Endothelial cell (in vitro differentiated cells): ENCODE measurements around the gene DTX2. TPM values are rescaled to one million over a fixed set of nuclear protein-coding genes. Genes with fewer than 3 reads are reported as not detected.
"Not testable (repeated sequence)": the region's sequence is repeated elsewhere in the genome, so short reads cannot be mapped to it uniquely, and the experiment has no call there.

ENCODE experiments used
- DNase-seq: peaks from one replicate; pipeline ENCODE4 v3.0.0; 2021; ENCODE audit warnings: low spot score
- H3K27ac Mint-ChIP-seq: one replicate; pipeline ENCODE4 v1.8.0; 2021; ENCODE audit warnings: mixed read lengths, inconsistent platforms; ENCODE audit not compliant: unreplicated experiment
- H3K27me3 Mint-ChIP-seq: one replicate; pipeline ENCODE4 v1.8.0; 2021; ENCODE audit warnings: mild to moderate bottlenecking, moderate library complexity, mixed read lengths, inconsistent platforms; ENCODE audit not compliant: unreplicated experiment
- H3K36me3 Mint-ChIP-seq: one replicate; pipeline ENCODE4 v1.8.0; 2021; ENCODE audit warnings: mild to moderate bottlenecking, low read depth, mixed read lengths, inconsistent platforms; ENCODE audit not compliant: unreplicated experiment
- H3K4me1 Mint-ChIP-seq: one replicate; pipeline ENCODE4 v1.8.0; 2021; ENCODE audit warnings: mild to moderate bottlenecking, mixed read lengths, inconsistent platforms; ENCODE audit not compliant: unreplicated experiment
- H3K4me3 Mint-ChIP-seq: one replicate; pipeline ENCODE4 v1.8.0; 2021; ENCODE audit warnings: mild to moderate bottlenecking, mixed read lengths, inconsistent platforms; ENCODE audit not compliant: unreplicated experiment
- H3K9me3 Mint-ChIP-seq: one replicate; pipeline ENCODE4 v1.8.0; 2021; ENCODE audit warnings: mixed read lengths, inconsistent platforms; ENCODE audit not compliant: unreplicated experiment
- CTCF ChIP-seq: fragments of 200-600 bp; sonication (generic); IDR thresholded peaks from one replicate; pipeline ENCODE4 v1.5.0; 2021; ENCODE audit warnings: antibody characterized with exemption; ENCODE audit not compliant: unreplicated experiment
- total RNA-seq: library from RNA; stranded (reverse); fragmentation: NEBNext Ultra II Directional; extraction: Animal tissue kit (Norgen Biotek cat#: 25700); gene quantifications from one replicate; pipeline ENCODE4 v1.2.1, GENCODE V29; 2021; ENCODE audit not compliant: unreplicated experiment

Gene DTX2
- total RNA-seq, 1 donor from 2014 or later, result 35.4 TPM

DNA sequence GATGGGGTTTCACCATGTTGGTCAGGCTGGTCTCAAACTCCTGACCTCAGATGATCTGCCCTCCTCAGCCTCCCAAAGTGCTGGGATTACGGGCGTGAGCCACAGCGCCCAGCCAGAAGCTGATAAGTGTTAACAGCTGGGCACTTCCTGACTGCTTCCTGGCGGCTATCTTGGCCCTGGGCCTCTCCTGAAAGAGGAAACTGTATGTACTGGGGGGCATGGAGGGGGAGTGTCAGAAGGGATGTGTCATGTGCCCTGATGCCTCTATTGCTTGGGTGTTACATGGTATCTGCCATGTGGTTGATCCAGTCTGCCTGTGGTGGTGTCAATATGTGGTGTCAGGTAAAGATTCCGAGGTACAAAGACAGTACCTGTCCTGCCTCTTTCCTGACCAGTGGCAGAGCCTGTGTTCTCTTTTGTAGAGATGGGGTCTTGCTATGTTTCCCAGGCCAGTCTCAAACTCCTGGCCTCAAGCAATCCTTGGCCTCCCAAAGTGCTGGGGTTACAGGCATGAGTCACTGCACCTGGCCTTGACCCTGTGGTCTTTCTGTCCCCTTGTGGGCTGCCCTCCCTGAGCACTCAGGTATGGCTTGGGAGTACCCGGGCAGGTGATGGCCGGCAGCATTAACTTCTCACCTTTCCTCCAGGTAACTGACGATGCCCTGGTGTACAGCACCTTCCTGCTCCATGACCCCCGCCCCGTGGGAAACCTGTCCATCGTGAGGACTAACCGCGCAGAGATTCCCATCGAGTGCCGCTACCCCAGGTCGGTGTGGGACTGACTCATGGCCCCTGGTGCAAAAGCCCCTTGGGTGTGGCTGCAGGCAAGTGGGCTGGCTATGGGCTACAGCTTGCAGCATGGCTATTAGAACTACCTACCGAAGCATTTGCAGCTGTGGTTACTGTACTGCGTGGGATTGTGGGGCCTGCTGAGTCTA lies 32.4 kb upstream of the DTX2 start:
- Mint-ChIP-seq H3K36me3 (no peaks in the 10 kb centered on the region), H3K27me3 (no peaks in the 10 kb centered on the region), H3K4me3 (peak overlapping the region; percentile 34), H3K4me1 (peaks cover 10% of the 10 kb centered on the region), H3K27ac (no peak overlapping the region), H3K9me3 (no peaks in the 10 kb centered on the region)
- DNase-seq, result peak; percentile 27
- no peak for TF ChIP-seq CTCF

GRCh38 chr7:76430211-76430610 lies 31.3 kb upstream of the DTX2 start:
- no peaks in the 10 kb centered on the region for H3K9me3 Mint-ChIP-seq
- peaks cover 10% of the 10 kb centered on the region for H3K4me1 Mint-ChIP-seq
- TF ChIP-seq CTCF, result no peak
- H3K36me3 Mint-ChIP-seq, result no peaks in the 10 kb centered on the region
- H3K27ac Mint-ChIP-seq, result no peak overlapping the region
- DNase-seq, result no peak
- H3K27me3 Mint-ChIP-seq, result no peaks in the 10 kb centered on the region
- no peak overlapping the region for H3K4me3 Mint-ChIP-seq

DNA sequence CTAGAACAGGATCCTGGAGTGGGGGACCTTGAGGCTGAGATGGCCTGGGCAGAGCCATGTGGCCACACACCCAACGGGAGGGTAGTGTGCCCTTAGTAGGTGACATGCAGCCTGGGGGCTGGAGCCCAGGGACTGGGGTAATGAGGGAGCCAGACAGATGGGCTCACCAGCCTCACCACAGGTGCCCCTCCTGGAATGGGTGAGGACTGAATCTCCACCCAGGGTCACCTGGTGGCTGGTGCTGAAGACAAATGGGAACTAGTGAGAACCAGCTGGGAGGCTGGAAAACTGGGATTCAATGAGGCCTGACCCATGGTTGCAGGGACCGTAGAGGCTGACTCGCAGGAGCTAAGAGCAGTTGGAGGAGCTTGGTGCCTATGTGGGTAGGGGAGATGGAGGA lies 30.7 kb upstream of the DTX2 start:
- no peak for DNase-seq
- Mint-ChIP-seq H3K4me3 (no peak overlapping the region), H3K27me3 (no peaks in the 10 kb centered on the region), H3K27ac (no peak overlapping the region), H3K4me1 (peaks cover 10% of the 10 kb centered on the region), H3K9me3 (no peaks in the 10 kb centered on the region), H3K36me3 (no peaks in the 10 kb centered on the region)
- TF ChIP-seq CTCF, result no peak

DNA sequence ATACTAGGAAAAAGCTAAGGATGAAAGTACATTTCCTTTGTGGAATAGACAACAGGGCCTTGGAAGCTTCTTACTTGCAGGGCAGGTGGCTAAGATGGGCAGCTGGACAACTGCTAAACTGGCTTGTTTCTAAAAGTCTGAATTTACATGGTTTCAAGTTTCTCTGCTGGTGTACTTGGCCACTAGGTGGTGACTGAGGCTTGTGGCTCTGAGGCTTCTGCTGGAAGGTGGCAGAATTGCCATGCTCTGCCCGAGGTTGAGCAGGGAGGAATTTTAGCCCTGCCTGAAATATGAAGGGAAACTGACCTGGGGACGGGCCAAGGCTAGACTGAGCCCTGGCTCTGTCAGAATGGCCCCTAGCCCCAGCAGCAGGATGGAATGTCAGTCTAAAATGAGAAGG lies 23.6 kb upstream of the DTX2 start:
- not testable (repeated sequence) for H3K4me3 Mint-ChIP-seq, H3K9me3 Mint-ChIP-seq, H3K27me3 Mint-ChIP-seq, H3K27ac Mint-ChIP-seq, H3K4me1 Mint-ChIP-seq, H3K36me3 Mint-ChIP-seq
- peak; percentile 68 for DNase-seq
- TF ChIP-seq CTCF, result peak; percentile 36

DNA sequence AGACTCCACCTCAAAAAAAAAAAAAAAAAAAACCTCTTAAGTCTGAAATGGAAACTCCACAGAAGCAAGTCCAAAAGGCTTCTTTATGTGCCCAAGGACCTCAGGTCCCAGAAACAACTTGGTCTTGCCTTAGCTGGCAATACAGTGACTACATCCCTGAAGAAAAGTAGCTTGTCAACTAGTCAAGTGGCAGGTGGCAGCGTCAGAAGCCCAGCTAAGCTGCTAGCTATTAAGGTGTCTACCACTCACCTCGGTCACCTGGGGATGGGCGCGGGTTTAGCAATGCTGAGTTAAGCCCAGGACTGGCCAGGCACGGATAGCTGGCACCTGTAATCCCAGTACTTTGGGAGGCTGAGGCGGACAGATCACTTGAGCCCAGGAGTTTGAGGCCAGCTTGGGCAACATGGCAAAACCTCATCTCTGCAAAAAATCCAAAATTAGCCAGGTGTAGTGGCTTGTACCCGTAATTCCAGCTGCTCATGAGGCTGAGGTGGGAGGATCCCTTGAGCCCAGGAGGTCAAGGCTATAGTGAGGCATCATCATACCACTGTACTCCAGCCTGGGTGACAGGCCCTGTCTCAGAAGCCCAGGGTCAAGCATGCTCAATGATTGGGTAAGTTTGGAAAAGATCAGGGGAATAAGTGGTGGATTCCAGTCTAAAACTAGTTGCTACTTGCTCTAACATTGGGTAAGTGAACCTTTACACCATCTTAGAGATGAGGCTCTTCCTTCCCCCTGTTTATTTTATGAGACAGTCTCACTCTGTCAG lies 22.2 kb upstream of the DTX2 start:
- not testable (repeated sequence) for H3K36me3 Mint-ChIP-seq, H3K27me3 Mint-ChIP-seq, H3K27ac Mint-ChIP-seq, H3K4me3 Mint-ChIP-seq, DNase-seq, H3K9me3 Mint-ChIP-seq, H3K4me1 Mint-ChIP-seq

GRCh38 chr7:76440404-76440803 lies 21.1 kb upstream of the DTX2 start:
- H3K4me1 Mint-ChIP-seq, H3K4me3 Mint-ChIP-seq, H3K27ac Mint-ChIP-seq, DNase-seq, H3K36me3 Mint-ChIP-seq, H3K9me3 Mint-ChIP-seq, H3K27me3 Mint-ChIP-seq: not testable (repeated sequence)

- not testable (repeated sequence) for H3K27me3 Mint-ChIP-seq, H3K4me1 Mint-ChIP-seq, H3K27ac Mint-ChIP-seq, H3K4me3 Mint-ChIP-seq, H3K36me3 Mint-ChIP-seq, DNase-seq, H3K9me3 Mint-ChIP-seq
These were observed 19.7 kb upstream of the DTX2 start for GRCh38 chr7:76441792-76442191.

DNA sequence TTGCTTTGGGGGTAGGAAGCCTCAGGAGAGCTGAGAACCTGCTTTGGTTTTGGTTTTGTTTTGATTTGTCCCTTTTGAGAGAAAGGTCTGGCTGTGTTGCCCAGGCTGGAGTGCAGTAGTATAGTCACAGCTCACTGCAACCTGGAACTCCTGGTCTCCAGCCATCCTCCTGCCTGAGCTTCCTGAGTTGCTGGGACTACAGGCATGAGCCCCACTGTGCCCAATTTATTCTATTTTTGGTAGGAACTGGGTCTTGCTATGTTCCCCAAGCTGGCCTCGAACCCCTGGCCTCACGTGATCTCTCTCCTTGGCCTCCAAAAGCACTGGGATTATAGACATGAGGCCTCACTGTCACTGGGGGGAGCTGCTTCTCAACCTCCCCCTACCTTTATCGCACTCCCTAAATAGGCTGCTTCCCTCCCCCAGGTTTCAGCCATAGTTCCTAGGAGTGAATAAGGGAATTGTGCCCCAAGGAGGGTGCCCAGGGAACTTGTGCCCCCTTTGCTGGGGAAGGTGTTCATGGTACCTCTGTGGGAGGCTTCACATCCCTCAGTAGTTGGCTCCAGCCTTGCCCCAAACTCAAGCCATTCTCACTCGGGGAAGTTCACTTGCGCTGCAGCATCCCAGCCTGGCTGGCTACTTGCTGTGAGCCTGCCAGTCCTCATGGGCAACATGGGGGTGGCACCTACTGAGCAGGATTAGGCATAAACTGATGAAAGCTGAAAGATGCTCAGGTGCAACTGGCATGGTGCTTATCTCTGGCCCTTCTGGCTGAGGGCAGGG lies 18.7 kb upstream of the DTX2 start:
- not testable (repeated sequence) for H3K27me3 Mint-ChIP-seq, H3K27ac Mint-ChIP-seq, H3K36me3 Mint-ChIP-seq, DNase-seq, H3K4me3 Mint-ChIP-seq, H3K4me1 Mint-ChIP-seq, H3K9me3 Mint-ChIP-seq
